Adipocyte (in vitro differentiated cells): ENCODE results near the gene GPC4.
A peak's percentile ranks its signal among the peaks of the same experiment; 100 is the strongest.

ENCODE experiments used
- DNase-seq: peaks from one replicate; pipeline ENCODE4 v3.0.0-alpha.2; 2015; ENCODE audit warnings: low read depth
- H3K27me3 ChIP-seq: replicated peaks from 2 replicates; pipeline ENCODE4 v1.7.0; 2013; ENCODE audit warnings: mild to moderate bottlenecking, low read length, moderate library complexity; ENCODE audit not compliant: control insufficient read depth, insufficient read depth
- H3K36me3 ChIP-seq: 2 replicates; pipeline ENCODE4 v1.7.0; 2013; ENCODE audit warnings: low read length, mild to moderate bottlenecking, moderate library complexity; ENCODE audit not compliant: control insufficient read depth, insufficient read depth, severe bottlenecking
- H3K4me1 ChIP-seq: 2 replicates; pipeline ENCODE4 v1.7.0; 2013; ENCODE audit warnings: mild to moderate bottlenecking, low read length, moderate library complexity; ENCODE audit not compliant: control insufficient read depth, insufficient read depth
- H3K4me3 ChIP-seq: 2 replicates; pipeline ENCODE4 v1.7.0; 2013; ENCODE audit warnings: mild to moderate bottlenecking, low read length, moderate library complexity
- H3K9ac ChIP-seq: 2 replicates; pipeline ENCODE4 v1.7.0; 2013; ENCODE audit warnings: mild to moderate bottlenecking, low read length, moderate library complexity
- H3K9me3 ChIP-seq: 2 replicates; pipeline ENCODE4 v1.7.0; 2013; ENCODE audit warnings: mild to moderate bottlenecking, low read length, moderate library complexity; ENCODE audit not compliant: control insufficient read depth

The GPC4 gene

GRCh38 chrX:133265331-133265730 lies 150.0 kb downstream of the GPC4 start:
- Histone ChIP-seq H3K9me3 (no peaks in the 10 kb centered on the region), H3K36me3 (no peaks in the 10 kb centered on the region), H3K9ac (no peak overlapping the region), H3K4me3 (no peak overlapping the region), H3K27me3 (peaks cover 4% of the 10 kb centered on the region), H3K4me1 (no peaks in the 10 kb centered on the region)
- no peak for DNase-seq

- Histone ChIP-seq H3K9ac (no peak overlapping the region), H3K4me3 (no peak overlapping the region), H3K27me3 (peaks cover 3% of the 10 kb centered on the region), H3K36me3 (no peaks in the 10 kb centered on the region), H3K4me1 (no peaks in the 10 kb centered on the region), H3K9me3 (no peaks in the 10 kb centered on the region)
- peak; percentile 45 for DNase-seq
Measured at GRCh38 chrX:133258481-133258880, 156.8 kb downstream of the GPC4 start.

GRCh38 chrX:133254666-133255065 lies 160.6 kb downstream of the GPC4 start:
- Histone ChIP-seq H3K9me3 (no peaks in the 10 kb centered on the region), H3K4me3 (no peak overlapping the region), H3K4me1 (peaks cover 7% of the 10 kb centered on the region), H3K27me3 (peaks cover 6% of the 10 kb centered on the region), H3K9ac (no peak overlapping the region), H3K36me3 (no peaks in the 10 kb centered on the region)
- DNase-seq, result peak; percentile 13

GRCh38 chrX:133251204-133251603 lies 164.1 kb downstream of the GPC4 start:
- Histone ChIP-seq H3K9me3 (peaks cover 28% of the 10 kb centered on the region), H3K4me3 (no peak overlapping the region), H3K9ac (peak overlapping the region; percentile 27), H3K27me3 (peaks cover 6% of the 10 kb centered on the region), H3K36me3 (no peaks in the 10 kb centered on the region), H3K4me1 (peaks cover 12% of the 10 kb centered on the region)
- DNase-seq, result no peak

GRCh38 chrX:133250184-133251100 lies 164.8 kb downstream of the GPC4 start:
- no peak overlapping the region for H3K4me3 ChIP-seq
- H3K9ac ChIP-seq, result peak overlapping the region; percentile 27
- H3K27me3 ChIP-seq, result peaks cover 6% of the 10 kb centered on the region
- H3K9me3 ChIP-seq, result peaks cover 36% of the 10 kb centered on the region
- peaks cover 12% of the 10 kb centered on the region for H3K4me1 ChIP-seq
- DNase-seq, result peak; percentile 8
- no peaks in the 10 kb centered on the region for H3K36me3 ChIP-seq
